Liver (tissue), 9 donors: ENCODE measurements around the gene DCLK2. TPM values are rescaled to one million over a fixed set of nuclear protein-coding genes. Genes with fewer than 3 reads are reported as not detected.

Source experiments
- DNase-seq: peaks from one replicate; pipeline ENCODE4 v3.0.0-alpha.2; 2017; ENCODE audit warnings: low spot score
- H3K27ac ChIP-seq, 2 donors: one replicate each; pipeline ENCODE4 v1.7.0; 2013; ENCODE audit warnings: inconsistent platforms in 2 of 2, low read length in 2 of 2, control low read depth in 1 of 2, low read depth in 1 of 2, mild to moderate bottlenecking in 1 of 2
- H3K27me3 ChIP-seq, 4 donors: one replicate each; pipeline versions ENCODE4 v1.6.1 to v1.7.0; 2013; ENCODE audit warnings: low read length in 3 of 4, inconsistent platforms in 1 of 4, mild to moderate bottlenecking in 1 of 4, moderate library complexity in 1 of 4; ENCODE audit not compliant: control insufficient read depth in 4 of 4, insufficient read depth in 4 of 4
- H3K36me3 ChIP-seq, 4 donors: one replicate each; pipeline versions ENCODE4 v1.6.1 to v1.7.0; 2013; ENCODE audit warnings: low read length in 3 of 4, mild to moderate bottlenecking in 3 of 4, low read depth in 1 of 4, moderate library complexity in 1 of 4; ENCODE audit not compliant: control insufficient read depth in 4 of 4, insufficient read depth in 3 of 4
- H3K4me1 ChIP-seq, 4 donors: one replicate each; pipeline versions ENCODE4 v1.6.1 to v1.7.0; 2013; ENCODE audit warnings: low read length in 3 of 4, mild to moderate bottlenecking in 3 of 4, moderate library complexity in 1 of 4; ENCODE audit not compliant: control insufficient read depth in 4 of 4, insufficient read depth in 4 of 4
- H3K4me3 ChIP-seq, 3 donors: one replicate each; pipeline versions ENCODE4 v1.6.1 to v1.7.0; 2013; ENCODE audit warnings: low read length in 3 of 3, control low read depth in 1 of 3, low read depth in 1 of 3, mild to moderate bottlenecking in 1 of 3
- H3K9ac ChIP-seq, 2 donors: one replicate each; pipeline ENCODE4 v1.7.0; 2013; ENCODE audit warnings: low read length in 2 of 2, mild to moderate bottlenecking in 2 of 2, moderate library complexity in 2 of 2, control low read depth in 1 of 2, low read depth in 1 of 2
- H3K9me3 ChIP-seq, 4 donors: one replicate each; pipeline versions ENCODE4 v1.6.1 to v1.7.0; 2013; ENCODE audit warnings: low read length in 3 of 4; ENCODE audit not compliant: control insufficient read depth in 4 of 4
- EGR1 ChIP-seq, 2 donors: IDR thresholded peaks; 2 replicates each; pipeline ENCODE4 v1.6.1; 2016 to 2018; ENCODE audit warnings: antibody characterized with exemption in 2 of 2, low read depth in 2 of 2
- FOXA1 ChIP-seq: IDR thresholded peaks from 2 replicates; pipeline ENCODE4 v1.6.1; 2016; ENCODE audit warnings: antibody characterized with exemption
- FOXA2 ChIP-seq: IDR thresholded peaks from 2 replicates; pipeline ENCODE4 v1.6.1; 2016; ENCODE audit warnings: antibody characterized with exemption
- GABPA ChIP-seq, 2 donors: IDR thresholded peaks in 1 of 2; conservative IDR thresholded peaks in 1 of 2; 2 replicates each; pipeline ENCODE4 v1.6.1; 2016; ENCODE audit warnings: antibody characterized with exemption in 2 of 2, mild to moderate bottlenecking in 1 of 2, moderate library complexity in 1 of 2
- HNF4A ChIP-seq, 2 donors: conservative IDR thresholded peaks; 2 replicates each; pipeline ENCODE4 v1.6.1; 2016; ENCODE audit warnings: antibody characterized with exemption in 2 of 2, mild to moderate bottlenecking in 2 of 2
- HNF4G ChIP-seq: IDR thresholded peaks from 2 replicates; pipeline ENCODE4 v1.6.1; 2016; ENCODE audit warnings: antibody characterized with exemption
- JUND ChIP-seq, 2 donors: IDR thresholded peaks; 2 replicates each; pipeline ENCODE4 v1.6.1; 2016; ENCODE audit warnings: antibody characterized with exemption in 2 of 2
- NR2F2 ChIP-seq: IDR thresholded peaks from 2 replicates; pipeline ENCODE4 v1.6.1; 2016; ENCODE audit warnings: antibody characterized with exemption
- RXRA ChIP-seq, 2 donors: IDR thresholded peaks; 2 replicates each; pipeline ENCODE4 v1.6.1; 2017 to 2018; ENCODE audit warnings: antibody characterized with exemption in 2 of 2, mild to moderate bottlenecking in 1 of 2
- SP1 ChIP-seq: IDR thresholded peaks from 2 replicates; pipeline ENCODE4 v1.6.1; 2018; ENCODE audit warnings: antibody characterized with exemption, mild to moderate bottlenecking
- TAF1 ChIP-seq: conservative IDR thresholded peaks from 2 replicates; pipeline ENCODE4 v1.6.1; 2016; ENCODE audit warnings: antibody characterized with exemption, mild to moderate bottlenecking
- YY1 ChIP-seq: IDR thresholded peaks from 2 replicates; pipeline ENCODE4 v1.6.1; 2016; ENCODE audit warnings: antibody characterized with exemption, mild to moderate bottlenecking
- WGBS: extraction: QIAGEN DNeasy Blood & Tissue Kit; methylation state at CpG from one replicate; pipeline ENCODE4 v1.1.7; 2013; 5-methylcytosine and 5-hydroxymethylcytosine counted together
- polyA plus RNA-seq, 2 donors: library from polyadenylated mRNA; stranded (reverse) in 1 of 2; unstranded in 1 of 2; fragments of 200-250 nt in 1 of 2; fragments of >200 nt in 1 of 2; fragmentation: Nextera tagmentation in 1 of 2; extraction: Ambion mirVana in 1 of 2; gene quantifications; one replicate each; pipeline versions ENCODE4 v1.2.1 to v1.2.3, GENCODE V29; 2013 to 2015
- total RNA-seq, 2 donors: library from RNA; depleted of rRNA; stranded (reverse); fragments of >200 nt; gene quantifications; one replicate each; pipeline ENCODE4 v1.2.3, GENCODE V29; 2014
- TF ChIP-seq, protein P1 (sequence below): fragments of 150-350 bp; IDR thresholded peaks from 2 replicates; pipeline ENCODE4 v1.5.1; 2017; ENCODE audit warnings: improper control_type of control experiment, low read depth, low read length; ENCODE audit not compliant: missing input control
- TF ChIP-seq, protein P2 (sequence below): IDR thresholded peaks from 2 replicates; pipeline ENCODE4 v1.6.1; 2016; ENCODE audit warnings: antibody characterized with exemption
- TF ChIP-seq, protein P3 (sequence below): IDR thresholded peaks from 2 replicates; pipeline ENCODE4 v1.6.1; 2016; ENCODE audit warnings: antibody characterized with exemption
- TF ChIP-seq, protein P4 (sequence below): IDR thresholded peaks from 2 replicates; pipeline ENCODE4 v1.6.1; 2016; ENCODE audit warnings: antibody characterized with exemption, mild to moderate bottlenecking
- donor health status: healthy.
- donor health status: healthy.
- donor health status: healthy.
- donor health status: healthy.
- donor health status: healthy.

The DCLK2 gene
- total and polyA plus RNA-seq, 4 donors, result 0.14 to 1.7 (median 0.50) TPM

DNA sequence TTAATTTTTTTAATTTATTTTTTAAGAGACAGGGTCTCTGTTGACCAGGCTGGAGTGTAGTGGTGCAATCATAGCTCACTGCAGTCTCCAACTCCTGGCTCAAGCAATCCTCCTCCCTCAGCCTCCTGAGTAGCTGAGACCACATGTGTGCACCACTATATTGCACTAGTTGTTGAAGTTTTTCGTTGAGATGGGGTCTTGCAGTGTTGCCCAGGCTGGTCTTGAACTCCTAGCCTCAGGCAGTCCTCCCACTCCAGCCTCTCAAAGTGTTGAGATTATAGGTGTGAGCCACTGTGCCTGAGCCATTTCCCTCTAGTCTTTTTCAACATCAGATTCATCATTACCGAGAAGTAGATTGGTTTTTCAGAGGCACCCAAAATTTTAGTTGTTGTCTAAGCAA lies 165.7 kb downstream of the DCLK2 start (continued):
- TF ChIP-seq, protein P1, sequence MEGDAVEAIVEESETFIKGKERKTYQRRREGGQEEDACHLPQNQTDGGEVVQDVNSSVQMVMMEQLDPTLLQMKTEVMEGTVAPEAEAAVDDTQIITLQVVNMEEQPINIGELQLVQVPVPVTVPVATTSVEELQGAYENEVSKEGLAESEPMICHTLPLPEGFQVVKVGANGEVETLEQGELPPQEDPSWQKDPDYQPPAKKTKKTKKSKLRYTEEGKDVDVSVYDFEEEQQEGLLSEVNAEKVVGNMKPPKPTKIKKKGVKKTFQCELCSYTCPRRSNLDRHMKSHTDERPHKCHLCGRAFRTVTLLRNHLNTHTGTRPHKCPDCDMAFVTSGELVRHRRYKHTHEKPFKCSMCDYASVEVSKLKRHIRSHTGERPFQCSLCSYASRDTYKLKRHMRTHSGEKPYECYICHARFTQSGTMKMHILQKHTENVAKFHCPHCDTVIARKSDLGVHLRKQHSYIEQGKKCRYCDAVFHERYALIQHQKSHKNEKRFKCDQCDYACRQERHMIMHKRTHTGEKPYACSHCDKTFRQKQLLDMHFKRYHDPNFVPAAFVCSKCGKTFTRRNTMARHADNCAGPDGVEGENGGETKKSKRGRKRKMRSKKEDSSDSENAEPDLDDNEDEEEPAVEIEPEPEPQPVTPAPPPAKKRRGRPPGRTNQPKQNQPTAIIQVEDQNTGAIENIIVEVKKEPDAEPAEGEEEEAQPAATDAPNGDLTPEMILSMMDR, result no peak
- TF ChIP-seq, protein P2, sequence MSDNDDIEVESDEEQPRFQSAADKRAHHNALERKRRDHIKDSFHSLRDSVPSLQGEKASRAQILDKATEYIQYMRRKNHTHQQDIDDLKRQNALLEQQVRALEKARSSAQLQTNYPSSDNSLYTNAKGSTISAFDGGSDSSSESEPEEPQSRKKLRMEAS, result no peak
- TF ChIP-seq, protein P3, sequence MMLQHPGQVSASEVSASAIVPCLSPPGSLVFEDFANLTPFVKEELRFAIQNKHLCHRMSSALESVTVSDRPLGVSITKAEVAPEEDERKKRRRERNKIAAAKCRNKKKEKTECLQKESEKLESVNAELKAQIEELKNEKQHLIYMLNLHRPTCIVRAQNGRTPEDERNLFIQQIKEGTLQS, result no peak
- TF ChIP-seq HNF4G (no peak), SP1 (no peak), RXRA (IDR thresholded peaks at IDR 0.05) (no peak), JUND (IDR thresholded peaks at IDR 0.05) (no peak), FOXA1 (no peak)

DNA sequence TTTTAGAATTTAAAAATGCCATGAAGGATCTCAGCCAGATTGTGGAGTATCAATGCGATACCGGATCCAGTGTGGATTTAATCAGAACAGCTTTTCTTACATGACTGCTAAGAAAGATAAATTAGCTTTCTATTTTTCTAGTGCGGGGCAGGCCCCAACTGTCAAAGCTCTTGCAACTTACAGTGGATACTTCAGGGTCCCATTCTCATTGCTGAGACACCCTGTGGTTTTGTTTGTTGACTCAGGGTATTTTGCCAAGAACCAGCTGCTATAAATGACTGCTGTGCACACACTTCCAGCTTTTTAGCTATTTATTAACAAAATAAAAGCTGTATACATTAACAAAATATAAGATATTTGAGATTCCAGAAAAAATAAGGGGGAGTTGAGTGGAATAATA lies 166.4 kb downstream of the DCLK2 start:
- no peak for DNase-seq
- H3K27ac ChIP-seq, result no peak overlapping the region
- no peaks in the 10 kb centered on the region for H3K27me3 ChIP-seq
- TF ChIP-seq, protein P4, sequence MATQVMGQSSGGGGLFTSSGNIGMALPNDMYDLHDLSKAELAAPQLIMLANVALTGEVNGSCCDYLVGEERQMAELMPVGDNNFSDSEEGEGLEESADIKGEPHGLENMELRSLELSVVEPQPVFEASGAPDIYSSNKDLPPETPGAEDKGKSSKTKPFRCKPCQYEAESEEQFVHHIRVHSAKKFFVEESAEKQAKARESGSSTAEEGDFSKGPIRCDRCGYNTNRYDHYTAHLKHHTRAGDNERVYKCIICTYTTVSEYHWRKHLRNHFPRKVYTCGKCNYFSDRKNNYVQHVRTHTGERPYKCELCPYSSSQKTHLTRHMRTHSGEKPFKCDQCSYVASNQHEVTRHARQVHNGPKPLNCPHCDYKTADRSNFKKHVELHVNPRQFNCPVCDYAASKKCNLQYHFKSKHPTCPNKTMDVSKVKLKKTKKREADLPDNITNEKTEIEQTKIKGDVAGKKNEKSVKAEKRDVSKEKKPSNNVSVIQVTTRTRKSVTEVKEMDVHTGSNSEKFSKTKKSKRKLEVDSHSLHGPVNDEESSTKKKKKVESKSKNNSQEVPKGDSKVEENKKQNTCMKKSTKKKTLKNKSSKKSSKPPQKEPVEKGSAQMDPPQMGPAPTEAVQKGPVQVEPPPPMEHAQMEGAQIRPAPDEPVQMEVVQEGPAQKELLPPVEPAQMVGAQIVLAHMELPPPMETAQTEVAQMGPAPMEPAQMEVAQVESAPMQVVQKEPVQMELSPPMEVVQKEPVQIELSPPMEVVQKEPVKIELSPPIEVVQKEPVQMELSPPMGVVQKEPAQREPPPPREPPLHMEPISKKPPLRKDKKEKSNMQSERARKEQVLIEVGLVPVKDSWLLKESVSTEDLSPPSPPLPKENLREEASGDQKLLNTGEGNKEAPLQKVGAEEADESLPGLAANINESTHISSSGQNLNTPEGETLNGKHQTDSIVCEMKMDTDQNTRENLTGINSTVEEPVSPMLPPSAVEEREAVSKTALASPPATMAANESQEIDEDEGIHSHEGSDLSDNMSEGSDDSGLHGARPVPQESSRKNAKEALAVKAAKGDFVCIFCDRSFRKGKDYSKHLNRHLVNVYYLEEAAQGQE, result no peak
- TF ChIP-seq, protein P2, result no peak
- TF ChIP-seq SP1, result no peak
- TF ChIP-seq, protein P3, result no peak
- TF ChIP-seq JUND (IDR thresholded peaks at IDR 0.05), result no peak
- no peak for TF ChIP-seq TAF1
- no peak for TF ChIP-seq GABPA (IDR thresholded peaks at IDR 0.05 in 1 of 2, conservative IDR thresholded peaks at IDR 0.05 in 1 of 2)
- TF ChIP-seq HNF4A (conservative IDR thresholded peaks at IDR 0.05), result no peak
- no peak for TF ChIP-seq FOXA1
- no peak for TF ChIP-seq YY1
- TF ChIP-seq HNF4G, result no peak
- no peak for TF ChIP-seq FOXA2
- TF ChIP-seq NR2F2, result no peak
- no peak overlapping the region for H3K4me3 ChIP-seq
- H3K9me3 ChIP-seq, result no peaks in the 10 kb centered on the region
- H3K4me1 ChIP-seq, result no peaks in the 10 kb centered on the region
- 54% methylated on average over 3 of the region's 3 CpGs for WGBS
- no peaks in the 10 kb centered on the region for H3K36me3 ChIP-seq
- no peak overlapping the region for H3K9ac ChIP-seq

DNA sequence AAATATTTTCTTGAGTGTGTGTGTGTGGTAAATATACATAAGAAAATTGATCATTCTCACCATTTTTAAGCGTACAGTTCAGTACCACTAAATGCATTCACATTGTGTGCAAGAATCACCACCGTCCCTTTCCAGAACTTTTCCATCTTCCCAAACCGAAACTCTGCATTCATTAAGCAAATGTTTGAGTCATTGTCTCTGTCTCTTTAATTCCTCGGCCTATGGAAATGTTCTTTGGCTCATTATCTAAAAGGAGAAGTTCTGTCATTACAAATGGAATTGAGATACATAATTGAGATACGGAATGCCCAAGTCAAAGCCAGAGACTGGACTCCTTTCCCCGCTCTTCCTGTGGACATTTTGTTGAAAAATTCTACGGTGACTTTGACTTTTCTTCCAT lies 168.9 kb downstream of the DCLK2 start:
- H3K9ac ChIP-seq, result no peak overlapping the region
- no peaks in the 10 kb centered on the region for H3K4me1 ChIP-seq
- H3K27me3 ChIP-seq, result no peaks in the 10 kb centered on the region
- WGBS, result 96% methylated on average over 7 of the region's 7 CpGs
- no peaks in the 10 kb centered on the region for H3K9me3 ChIP-seq
- DNase-seq, result no peak
- H3K36me3 ChIP-seq, result no peaks in the 10 kb centered on the region
- no peak overlapping the region for H3K4me3 ChIP-seq
- no peak overlapping the region for H3K27ac ChIP-seq
- TF ChIP-seq HNF4G, result no peak
- TF ChIP-seq, protein P4, result no peak
- TF ChIP-seq FOXA2, result no peak
- TF ChIP-seq EGR1 (IDR thresholded peaks at IDR 0.05; ENCODE audit: low read depth in 2 of 2), result no peak
- TF ChIP-seq GABPA (IDR thresholded peaks at IDR 0.05 in 1 of 2, conservative IDR thresholded peaks at IDR 0.05 in 1 of 2), result no peak
- TF ChIP-seq, protein P1, result no peak
- no peak for TF ChIP-seq RXRA (IDR thresholded peaks at IDR 0.05)
- no peak for TF ChIP-seq JUND (IDR thresholded peaks at IDR 0.05)
